GM12872 (cell line): ENCODE measurements around the gene LGSN.

Source experiments
- CTCF ChIP-seq: IDR thresholded peaks from 3 replicates; pipeline ENCODE4 v1.5.1; 2011; ENCODE audit warnings: low read depth, mild to moderate bottlenecking, low read length, moderate library complexity; ENCODE audit not compliant: insufficient read depth

Gene LGSN

GRCh38 chr6:63317641-63318040, 2.1 kb downstream of the LGSN start:
- TF ChIP-seq CTCF, result no peak

DNA sequence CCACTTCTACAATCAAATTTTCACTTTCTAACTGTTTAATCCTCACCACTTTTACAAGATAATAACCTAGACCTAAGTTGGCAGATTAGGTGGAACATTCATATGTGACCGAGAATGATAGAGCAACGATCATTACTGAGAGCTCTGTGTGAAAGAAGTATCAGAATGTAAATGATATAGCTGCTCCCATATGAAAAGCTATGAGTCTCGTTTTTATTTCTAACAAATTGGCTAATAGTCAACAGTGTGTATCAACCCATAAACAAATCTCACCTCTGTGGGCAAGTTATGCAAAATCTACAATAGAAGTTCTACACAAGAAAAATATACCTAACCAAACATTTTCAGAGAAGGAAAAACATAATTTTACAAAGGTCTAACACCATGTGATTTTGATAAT, 3.7 kb downstream of the LGSN start:
- TF ChIP-seq CTCF, result no peak

DNA sequence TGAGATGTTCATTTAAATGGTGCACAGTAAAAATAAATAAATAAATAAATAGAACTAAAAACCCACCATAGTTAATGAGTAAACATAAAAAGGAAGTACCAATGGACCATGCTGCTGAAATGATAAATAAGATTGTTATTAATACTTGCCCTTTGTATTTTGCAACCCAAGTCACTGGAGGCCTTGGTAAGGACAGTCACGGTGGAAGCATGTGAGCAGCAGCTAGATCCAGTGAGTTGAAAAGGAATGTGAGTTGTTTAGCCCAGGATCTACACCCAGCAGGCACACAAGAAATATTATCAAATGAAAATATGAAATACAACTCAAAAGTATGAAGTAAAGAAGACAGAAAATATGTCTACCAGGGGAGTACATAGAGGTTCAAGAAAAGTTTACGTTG, 6.7 kb downstream of the LGSN start:
- TF ChIP-seq CTCF, result no peak

DNA sequence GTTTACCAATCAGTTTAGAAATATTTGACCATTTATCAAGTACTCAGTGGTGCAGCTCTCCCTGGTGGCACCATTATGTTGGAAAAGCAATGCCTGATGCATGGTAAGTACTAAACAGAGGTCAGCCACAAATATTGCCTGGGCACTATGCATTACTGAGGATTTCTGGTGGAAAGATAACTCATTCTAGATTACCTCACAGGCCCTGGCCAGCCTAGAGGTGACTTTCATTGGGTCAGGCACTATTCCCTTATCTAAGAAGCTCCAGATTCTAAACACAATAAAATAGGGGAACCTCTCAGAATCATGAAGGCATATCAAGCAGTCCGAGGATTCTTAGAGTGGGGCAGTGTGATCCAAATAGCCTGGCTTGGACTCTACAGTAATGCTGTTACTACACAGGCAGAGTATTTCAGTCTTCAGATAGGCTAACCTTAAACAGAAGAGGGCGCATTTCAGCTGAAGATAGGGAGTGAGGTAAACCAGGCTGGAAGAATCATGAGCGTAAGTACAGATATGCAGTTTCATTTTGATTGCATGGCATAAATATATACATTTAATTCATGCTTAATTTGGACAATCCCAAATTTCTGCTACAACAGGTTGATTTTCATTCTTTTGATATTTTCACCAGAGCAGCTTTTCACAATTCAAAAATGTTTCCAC, 12.1 kb downstream of the LGSN start:
- TF ChIP-seq CTCF, result peak; percentile 55

- TF ChIP-seq CTCF, result no peak
Measured at GRCh38 chr6:63306420-63306819, 13.4 kb downstream of the LGSN start.

GRCh38 chr6:63305277-63305676, 14.5 kb downstream of the LGSN start:
- no peak for TF ChIP-seq CTCF

DNA sequence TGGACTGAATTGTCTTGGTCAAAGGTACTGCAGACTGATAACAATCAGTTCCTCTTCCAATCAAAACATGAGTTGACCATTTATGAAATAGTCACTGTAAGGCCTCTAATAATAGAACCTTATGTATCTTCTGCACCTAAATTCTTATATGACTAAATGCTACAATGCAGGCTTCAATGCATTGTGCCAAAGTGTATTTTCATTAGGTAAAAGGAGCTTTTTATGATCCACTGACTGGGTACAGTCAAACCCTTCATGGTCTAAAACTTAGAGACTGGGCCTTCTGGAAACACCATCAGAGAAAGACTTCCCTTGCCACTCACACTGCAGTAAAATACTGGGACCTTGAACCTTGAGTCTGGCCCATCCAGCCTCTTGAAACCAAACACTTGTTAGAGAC, 16.3 kb downstream of the LGSN start:
- TF ChIP-seq CTCF, result no peak

DNA sequence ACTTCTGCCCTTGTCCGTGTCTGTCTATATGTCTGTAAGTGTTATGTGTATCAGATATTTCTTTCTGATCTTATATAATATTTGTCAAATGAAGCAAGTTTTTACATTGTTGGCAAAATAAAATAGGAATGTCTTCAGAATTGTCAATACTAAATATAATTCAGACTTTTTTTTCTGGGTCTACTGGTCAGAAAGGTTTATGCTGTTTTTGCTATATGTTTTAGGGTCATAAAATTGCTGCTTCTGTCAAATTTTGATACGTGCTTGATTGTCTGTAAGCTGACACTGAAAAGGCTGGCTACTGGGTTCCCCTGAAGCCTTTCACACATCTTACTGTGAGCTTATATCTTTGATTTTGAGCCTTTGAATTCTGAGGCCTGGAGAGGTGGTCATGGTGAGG, 20.1 kb downstream of the LGSN start:
- no peak for TF ChIP-seq CTCF
